Upper lobe of left lung (tissue), 4 donors: ENCODE results near the gene CHM.

Source experiments
- CTCF ChIP-seq, 6 experiments: fragments of 450-650 bp in 4 of 6; fragments of 200-600 bp in 2 of 6; sonication (generic) in 2 of 6; IDR thresholded peaks; one replicate each; pipeline ENCODE4 v1.5.1; 2016 to 2019; ENCODE audit warnings: antibody characterized with exemption in 6 of 6
- EP300 ChIP-seq, 4 donors: sonication (generic); formaldehyde crosslinking; IDR thresholded peaks; one replicate each; pipeline ENCODE4 v1.5.1; 2017; ENCODE audit warnings: antibody characterized with exemption in 4 of 4, control low read depth in 2 of 4
- POLR2A ChIP-seq, 4 donors: fragments of 450-650 bp; IDR thresholded peaks; one replicate each; pipeline ENCODE4 v1.5.1; 2016 to 2017; ENCODE audit warnings: antibody characterized with exemption in 4 of 4, mild to moderate bottlenecking in 2 of 4
- POLR2AphosphoS5 ChIP-seq, 2 donors: sonication (generic); formaldehyde crosslinking; IDR thresholded peaks; one replicate each; pipeline ENCODE4 v1.5.1; 2017; ENCODE audit warnings: antibody characterized with exemption in 2 of 2

- TF ChIP-seq POLR2A (IDR thresholded peaks at IDR 0.05) (no peak), EP300 (IDR thresholded peaks at IDR 0.05) (no peak), CTCF (IDR thresholded peaks at IDR 0.05) (no peak), POLR2AphosphoS5 (IDR thresholded peaks at IDR 0.05) (no peak)
These were observed 141.0 kb downstream of the CHM start for GRCh38 chrX:85906399-85906798.
